IgD-negative memory B cell (primary cell): ENCODE measurements around the gene TBC1D20. TPM values are rescaled to one million over a fixed set of nuclear protein-coding genes. Genes with fewer than 3 reads are reported as not detected.
"Not testable (repeated sequence)": the region's sequence is repeated elsewhere in the genome, so short reads cannot be mapped to it uniquely, and the experiment has no call there.

ENCODE experiments used
- H3K27ac Mint-ChIP-seq, 3 donors: one replicate each; pipeline ENCODE4 v1.8.0; 2020 to 2022; ENCODE audit warnings: mild to moderate bottlenecking in 3 of 3, mixed read lengths in 3 of 3, moderate library complexity in 1 of 3
- H3K27me3 Mint-ChIP-seq: one replicate; pipeline ENCODE4 v1.8.0; 2021; ENCODE audit warnings: mixed read lengths
- H3K36me3 Mint-ChIP-seq: one replicate; pipeline ENCODE4 v1.8.0; 2020; ENCODE audit warnings: mild to moderate bottlenecking, mixed read lengths
- H3K4me1 Mint-ChIP-seq, 3 donors: one replicate each; pipeline ENCODE4 v1.8.0; 2020 to 2022; ENCODE audit warnings: mixed read lengths in 3 of 3, mild to moderate bottlenecking in 1 of 3
- H3K4me3 Mint-ChIP-seq, 4 donors: one replicate each; pipeline ENCODE4 v1.8.0; 2020 to 2022; ENCODE audit warnings: mild to moderate bottlenecking in 4 of 4, mixed read lengths in 4 of 4, moderate library complexity in 3 of 4
- H3K9me3 Mint-ChIP-seq, 3 donors: one replicate each; pipeline ENCODE4 v1.8.0; 2020 to 2021; ENCODE audit warnings: mixed read lengths in 3 of 3, mild to moderate bottlenecking in 1 of 3
- polyA plus RNA-seq: library from polyadenylated mRNA; unstranded; fragments of 300-500 nt; fragmentation: Illumina TruSeq; gene quantifications from one replicate; pipeline ENCODE4 v1.2.3, GENCODE V29; 2021

TBC1D20 gene
- polyA plus RNA-seq, 1 donor from 2014 or later, result 19.0 TPM

- H3K36me3 Mint-ChIP-seq, result no peaks in the 10 kb centered on the region
- peaks cover 24 to 38% (median 27%) of the 10 kb centered on the region in 3 donors for H3K4me1 Mint-ChIP-seq
- no peaks in the 10 kb centered on the region for H3K27me3 Mint-ChIP-seq
- no peaks in the 10 kb centered on the region for H3K9me3 Mint-ChIP-seq
- H3K4me3 Mint-ChIP-seq, result peak overlapping the region; percentile 94 to 98 (median 96)
- peak overlapping the region; percentile 86 to 95 (median 93) for H3K27ac Mint-ChIP-seq
These were observed 807 bp downstream of the TBC1D20 start for GRCh38 chr20:461254-462198.

GRCh38 chr20:460707-461106, 1.6 kb downstream of the TBC1D20 start:
- Mint-ChIP-seq H3K4me3 (peak overlapping the region in 2 of 4 donors; percentile 76 to 96), H3K4me1 (peaks cover 27 to 39% (median 30%) of the 10 kb centered on the region in 3 donors), H3K27me3 (no peaks in the 10 kb centered on the region), H3K27ac (peak overlapping the region in 1 of 3 donors; percentile 78), H3K36me3 (peaks cover 2% of the 10 kb centered on the region), H3K9me3 (no peaks in the 10 kb centered on the region)

- Mint-ChIP-seq H3K27me3 (no peaks in the 10 kb centered on the region), H3K4me1 (peaks cover 27 to 39% (median 30%) of the 10 kb centered on the region in 3 donors), H3K4me3 (peak overlapping the region; percentile 16 to 96 (median 56)), H3K36me3 (peaks cover 2% of the 10 kb centered on the region), H3K9me3 (no peaks in the 10 kb centered on the region), H3K27ac (peak overlapping the region in 1 of 3 donors; percentile 78)
These were observed 2.2 kb downstream of the TBC1D20 start for GRCh38 chr20:460180-460579.

GRCh38 chr20:458776-459175, 3.6 kb downstream of the TBC1D20 start:
- no peak overlapping the region for H3K27ac Mint-ChIP-seq
- H3K4me1 Mint-ChIP-seq, result peaks cover 27 to 39% (median 31%) of the 10 kb centered on the region in 3 donors
- H3K36me3 Mint-ChIP-seq, result peaks cover 2% of the 10 kb centered on the region
- peak overlapping the region in 1 of 4 donors; percentile 17 for H3K4me3 Mint-ChIP-seq
- H3K9me3 Mint-ChIP-seq, result no peaks in the 10 kb centered on the region
- H3K27me3 Mint-ChIP-seq, result no peaks in the 10 kb centered on the region

GRCh38 chr20:454951-455350, 7.4 kb downstream of the TBC1D20 start:
- H3K36me3 Mint-ChIP-seq, result peaks cover 3% of the 10 kb centered on the region
- peaks cover 12 to 14% (median 13%) of the 10 kb centered on the region in 3 donors for H3K4me1 Mint-ChIP-seq
- no peaks in the 10 kb centered on the region for H3K9me3 Mint-ChIP-seq
- H3K27me3 Mint-ChIP-seq, result no peaks in the 10 kb centered on the region
- H3K4me3 Mint-ChIP-seq, result no peak overlapping the region
- H3K27ac Mint-ChIP-seq, result no peak overlapping the region

- H3K27me3 Mint-ChIP-seq, H3K4me3 Mint-ChIP-seq, H3K9me3 Mint-ChIP-seq, H3K4me1 Mint-ChIP-seq, H3K27ac Mint-ChIP-seq, H3K36me3 Mint-ChIP-seq: not testable (repeated sequence)
These were observed 10.3 kb downstream of the TBC1D20 start for GRCh38 chr20:452021-452420.

- Mint-ChIP-seq H3K4me3 (no peak overlapping the region), H3K36me3 (peaks cover 3% of the 10 kb centered on the region), H3K4me1 (peaks cover 2 to 5% (median 3%) of the 10 kb centered on the region in 3 donors), H3K27me3 (no peaks in the 10 kb centered on the region), H3K27ac (peak overlapping the region in 1 of 3 donors; percentile 11), H3K9me3 (no peaks in the 10 kb centered on the region)
These were observed 16.6 kb downstream of the TBC1D20 start for GRCh38 chr20:445514-446336.

GRCh38 chr20:444862-445426, 17.4 kb downstream of the TBC1D20 start:
- Mint-ChIP-seq H3K9me3 (no peaks in the 10 kb centered on the region), H3K27me3 (no peaks in the 10 kb centered on the region), H3K36me3 (peaks cover 3% of the 10 kb centered on the region), H3K4me1 (peaks cover 2 to 5% (median 4%) of the 10 kb centered on the region in 3 donors), H3K27ac (no peak overlapping the region), H3K4me3 (no peak overlapping the region)

GRCh38 chr20:444117-444516, 18.2 kb downstream of the TBC1D20 start:
- no peaks in the 10 kb centered on the region for H3K9me3 Mint-ChIP-seq
- peaks cover 3 to 11% (median 8%) of the 10 kb centered on the region in 3 donors for H3K4me1 Mint-ChIP-seq
- no peak overlapping the region for H3K27ac Mint-ChIP-seq
- H3K4me3 Mint-ChIP-seq, result no peak overlapping the region
- no peaks in the 10 kb centered on the region for H3K27me3 Mint-ChIP-seq
- H3K36me3 Mint-ChIP-seq, result peaks cover 3% of the 10 kb centered on the region

GRCh38 chr20:443223-443775, 19.0 kb downstream of the TBC1D20 start:
- no peaks in the 10 kb centered on the region for H3K27me3 Mint-ChIP-seq
- no peak overlapping the region for H3K27ac Mint-ChIP-seq
- H3K36me3 Mint-ChIP-seq, result peaks cover 3% of the 10 kb centered on the region
- H3K4me1 Mint-ChIP-seq, result peaks cover 11 to 18% (median 16%) of the 10 kb centered on the region in 3 donors
- no peak overlapping the region for H3K4me3 Mint-ChIP-seq
- no peaks in the 10 kb centered on the region for H3K9me3 Mint-ChIP-seq

GRCh38 chr20:440636-441035, 21.7 kb downstream of the TBC1D20 start:
- H3K27ac Mint-ChIP-seq, result no peak overlapping the region
- H3K4me1 Mint-ChIP-seq, result peaks cover 26 to 34% (median 28%) of the 10 kb centered on the region in 3 donors
- no peaks in the 10 kb centered on the region for H3K27me3 Mint-ChIP-seq
- no peak overlapping the region for H3K4me3 Mint-ChIP-seq
- H3K36me3 Mint-ChIP-seq, result peaks cover 3% of the 10 kb centered on the region
- H3K9me3 Mint-ChIP-seq, result no peaks in the 10 kb centered on the region

- Mint-ChIP-seq H3K9me3 (no peaks in the 10 kb centered on the region), H3K36me3 (peaks cover 4% of the 10 kb centered on the region), H3K4me3 (peak overlapping the region in 2 of 4 donors; percentile 5 to 67), H3K27ac (peak overlapping the region in 1 of 3 donors; percentile 59), H3K4me1 (peaks cover 28 to 34% (median 30%) of the 10 kb centered on the region in 3 donors), H3K27me3 (no peaks in the 10 kb centered on the region)
These were observed 22.2 kb downstream of the TBC1D20 start for GRCh38 chr20:440148-440547.

- Mint-ChIP-seq H3K36me3 (peaks cover 4% of the 10 kb centered on the region), H3K4me3 (peak overlapping the region; percentile 69 to 96 (median 82)), H3K9me3 (no peaks in the 10 kb centered on the region), H3K27me3 (no peaks in the 10 kb centered on the region), H3K27ac (peak overlapping the region; percentile 21 to 82 (median 54)), H3K4me1 (peaks cover 28 to 37% (median 34%) of the 10 kb centered on the region in 3 donors)
These were observed 23.5 kb downstream of the TBC1D20 start for GRCh38 chr20:438571-439469.
